ENCODE data around the gene EPHB1. TPM values are rescaled to one million over a fixed set of nuclear protein-coding genes. Genes with fewer than 3 reads are reported as not detected.

Gene EPHB1
- total RNA-seq, 1 donor from 2014 or later = 0.43 TPM

GRCh38 chr3:134904241-134904771 lies 109.2 kb downstream of the EPHB1 start:
- intact Hi-C loops (cut with micrococcal nuclease) = no loop called here

GRCh38 chr3:134904776-134905646 lies 110.0 kb downstream of the EPHB1 start:
- intact Hi-C loops (cut with micrococcal nuclease) = no loop called here

GRCh38 chr3:134905647-134905935 lies 110.5 kb downstream of the EPHB1 start:
- intact Hi-C loops (cut with micrococcal nuclease) = no loop called here

GRCh38 chr3:134908271-134908670 lies 113.2 kb downstream of the EPHB1 start:
- intact Hi-C loops (cut with micrococcal nuclease) = no loop called here

GRCh38 chr3:134910026-134910425 lies 115.0 kb downstream of the EPHB1 start:
- intact Hi-C loops (cut with micrococcal nuclease) = no loop called here

- intact Hi-C loops (cut with micrococcal nuclease) = no loop called here
Observed at GRCh38 chr3:134911586-134912548, 116.8 kb downstream of the EPHB1 start.

GRCh38 chr3:134916276-134916961 lies 121.4 kb downstream of the EPHB1 start:
- intact Hi-C loops (cut with micrococcal nuclease) = no loop called here

- intact Hi-C loops (cut with micrococcal nuclease) = no loop called here
Observed at GRCh38 chr3:134917631-134918030, 122.6 kb downstream of the EPHB1 start.

- intact Hi-C loops (cut with micrococcal nuclease) = no loop called here
Observed at GRCh38 chr3:134918441-134918840, 123.4 kb downstream of the EPHB1 start.

GRCh38 chr3:134922101-134922500 lies 127.0 kb downstream of the EPHB1 start:
- intact Hi-C loops (cut with micrococcal nuclease) = no loop called here

GRCh38 chr3:134922866-134923265 lies 127.8 kb downstream of the EPHB1 start:
- intact Hi-C loops (cut with micrococcal nuclease) = no loop called here

GRCh38 chr3:134923286-134923685 lies 128.2 kb downstream of the EPHB1 start:
- intact Hi-C loops (cut with micrococcal nuclease) = no loop called here

GRCh38 chr3:134927599-134927998 lies 132.5 kb downstream of the EPHB1 start:
- intact Hi-C loops (cut with micrococcal nuclease) = no loop called here

- intact Hi-C loops (cut with micrococcal nuclease) = no loop called here
Observed at GRCh38 chr3:134928392-134928791, 133.3 kb downstream of the EPHB1 start.

- intact Hi-C loops (cut with micrococcal nuclease) = no loop called here
Observed at GRCh38 chr3:134928819-134929218, 133.8 kb downstream of the EPHB1 start.

- intact Hi-C loops (cut with micrococcal nuclease) = no loop called here
Observed at GRCh38 chr3:134929976-134930375, 134.9 kb downstream of the EPHB1 start.

GRCh38 chr3:134931045-134931785 lies 136.2 kb downstream of the EPHB1 start:
- intact Hi-C loops (cut with micrococcal nuclease) = no loop called here

- intact Hi-C loops (cut with micrococcal nuclease) = no loop called here
Observed at GRCh38 chr3:134932035-134932434, 137.0 kb downstream of the EPHB1 start.

GRCh38 chr3:134933997-134934396 lies 138.9 kb downstream of the EPHB1 start:
- intact Hi-C loops (cut with micrococcal nuclease) = no loop called here

- intact Hi-C loops (cut with micrococcal nuclease) = no loop called here
Observed at GRCh38 chr3:134934933-134935332, 139.9 kb downstream of the EPHB1 start.
